Stomach (tissue), 9 donors: ENCODE measurements around the gene MAPT. TPM values are rescaled to one million over a fixed set of nuclear protein-coding genes. Genes with fewer than 3 reads are reported as not detected.

Experiments
- DNase-seq, 2 donors: peaks; one replicate each; pipeline versions ENCODE4 v3.0.0 to v3.0.0-alpha.2; 2013 to 2019
- H3K27ac ChIP-seq, 5 donors: fragments of 200-600 bp in 4 of 5; sonication (generic) in 4 of 5; one replicate each; pipeline ENCODE4 v1.5.1; 2013 to 2019; ENCODE audit warnings: mild to moderate bottlenecking in 1 of 5, moderate library complexity in 1 of 5
- H3K27me3 ChIP-seq, 3 donors: fragments of 200-600 bp; sonication (generic); one replicate each; pipeline ENCODE4 v1.5.1; 2017 to 2019; ENCODE audit warnings: mixed run types in 1 of 3
- H3K36me3 ChIP-seq, 4 donors: fragments of 200-600 bp; sonication (generic); 1 replicate in 3 of 4; 2 replicates in 1 of 4; pipeline ENCODE4 v1.5.1; 2016 to 2019
- H3K4me1 ChIP-seq, 4 donors: fragments of 200-600 bp; sonication (generic); one replicate each; pipeline ENCODE4 v1.5.1; 2016 to 2019
- H3K4me3 ChIP-seq, 4 donors: fragments of 200-600 bp; sonication (generic) in 3 of 4; one replicate each; pipeline ENCODE4 v1.5.1; 2016 to 2019; ENCODE audit warnings: mild to moderate bottlenecking in 1 of 4
- H3K9me3 ChIP-seq, 4 donors: fragments of 200-600 bp; sonication (generic); one replicate each; pipeline ENCODE4 v1.5.1; 2016 to 2019
- CTCF ChIP-seq, 7 experiments: fragments of 450-650 bp in 4 of 7; fragments of 200-600 bp in 3 of 7; sonication (generic) in 3 of 7; IDR thresholded peaks; one replicate each; pipeline ENCODE4 v1.5.1; 2016 to 2019; ENCODE audit warnings: antibody characterized with exemption in 7 of 7, control low read depth in 2 of 7, mild to moderate bottlenecking in 1 of 7
- EP300 ChIP-seq: sonication (generic); formaldehyde crosslinking; IDR thresholded peaks from one replicate; pipeline ENCODE4 v1.6.1; 2017; ENCODE audit warnings: antibody characterized with exemption
- POLR2A ChIP-seq, 4 donors: fragments of 450-650 bp; IDR thresholded peaks; one replicate each; pipeline ENCODE4 v1.6.1; 2016; ENCODE audit warnings: antibody characterized with exemption in 4 of 4, control low read depth in 2 of 4, mild to moderate bottlenecking in 1 of 4, moderate library complexity in 1 of 4
- POLR2AphosphoS5 ChIP-seq, 3 donors: sonication (generic); formaldehyde crosslinking; IDR thresholded peaks; one replicate each; pipeline ENCODE4 v1.6.1; 2016; ENCODE audit warnings: antibody characterized with exemption in 3 of 3
- WGBS, 5 donors: extraction: QIAGEN DNeasy Blood & Tissue Kit in 3 of 5; methylation state at CpG; one replicate each; pipeline versions ENCODE4 v1.1.5 to v1.1.7; 2013 to 2018; 5-methylcytosine and 5-hydroxymethylcytosine counted together
- intact Hi-C: fragments of 100-400 bp; cut with DNase I; formaldehyde crosslinking; loops from one replicate; pipeline ENCODE4 v1.15.1; 2023; ENCODE audit warnings: low total_unique reads
- polyA plus RNA-seq, 3 donors: library from polyadenylated mRNA; stranded (reverse); fragments of 200-250 nt; gene quantifications; one replicate each; pipeline ENCODE4 v1.2.3, GENCODE V29; 2013
- total RNA-seq, 5 donors: library from RNA; depleted of rRNA; stranded (reverse); fragments of >200 nt; gene quantifications; one replicate each; pipeline versions ENCODE4 v1.1.0 to v1.2.3, GENCODE V29; 2014 to 2016
- donor health status: healthy with polysubstance abuse.
- donor health status: Bipolar disorder and iron deficiency.
- donor health status: healthy.

MAPT gene
- total and polyA plus RNA-seq, 8 donors, result 0.44 to 4.1 (median 1.7) TPM; not detected in 1

GRCh38 chr17:45976755-45977505 is 82.6 kb downstream of the MAPT start:
- Histone ChIP-seq H3K4me3 (no peak overlapping the region), H3K4me1 (no peaks in the 10 kb centered on the region), H3K36me3 (no peaks in the 10 kb centered on the region), H3K27me3 (peaks cover 0 to 6% (median 0%) of the 10 kb centered on the region in 3 donors), H3K9me3 (no peaks in the 10 kb centered on the region), H3K27ac (no peak overlapping the region)
- no peak for DNase-seq
- TF ChIP-seq POLR2A (IDR thresholded peaks at IDR 0.05) (no peak), CTCF (IDR thresholded peaks at IDR 0.05) (no peak), POLR2AphosphoS5 (IDR thresholded peaks at IDR 0.05) (no peak), EP300 (no peak)
- intact Hi-C loops, result no loop called here
- WGBS, 5 donors, result 79 to 84% (median 83%) methylated on average over 16 to 18 of the region's 18 CpGs

GRCh38 chr17:45977506-45977824 is 83.1 kb downstream of the MAPT start:
- DNase-seq, result no peak
- no peaks in the 10 kb centered on the region for H3K4me1 ChIP-seq
- no peaks in the 10 kb centered on the region for H3K9me3 ChIP-seq
- TF ChIP-seq POLR2AphosphoS5 (IDR thresholded peaks at IDR 0.05), result no peak
- intact Hi-C loops, result no loop called here
- peaks cover 0 to 9% (median under 1%) of the 10 kb centered on the region in 3 donors for H3K27me3 ChIP-seq
- no peaks in the 10 kb centered on the region for H3K36me3 ChIP-seq
- no peak overlapping the region for H3K27ac ChIP-seq
- H3K4me3 ChIP-seq, result no peak overlapping the region
- 77 to 89% (median 84%) methylated on average over 4 of the region's 4 CpGs for WGBS, 5 donors

GRCh38 chr17:45977976-45978626 is 83.7 kb downstream of the MAPT start:
- WGBS, 5 donors, result 61 to 84% (median 75%) methylated on average over 3 of the region's 3 CpGs
- intact Hi-C loops, result no loop called here

DNA sequence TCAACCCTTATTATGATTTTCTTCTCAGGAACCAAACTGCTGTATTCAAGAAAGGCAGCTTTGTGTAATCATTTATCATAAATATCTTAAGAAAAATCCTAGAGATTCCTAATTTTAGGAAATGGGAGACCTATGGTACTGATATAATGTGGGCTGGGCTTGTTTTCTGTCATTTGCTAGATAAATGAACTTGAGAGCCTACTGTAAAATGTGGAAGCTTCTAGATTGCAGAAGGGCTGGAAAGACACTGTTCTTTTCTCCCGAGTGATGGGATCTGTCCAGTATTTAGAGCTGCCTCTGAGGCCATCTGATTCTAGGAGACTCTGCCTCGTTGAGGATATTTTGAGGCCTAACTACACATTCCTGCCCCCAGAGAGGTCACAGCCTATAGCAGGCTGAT is 84.8 kb downstream of the MAPT start:
- Histone ChIP-seq H3K4me1 (no peaks in the 10 kb centered on the region), H3K9me3 (no peaks in the 10 kb centered on the region), H3K4me3 (no peak overlapping the region), H3K27ac (no peak overlapping the region), H3K36me3 (no peaks in the 10 kb centered on the region), H3K27me3 (peaks cover 0 to 24% (median 5%) of the 10 kb centered on the region in 3 donors)
- intact Hi-C loops, result no loop called here
- no peak for TF ChIP-seq POLR2AphosphoS5 (IDR thresholded peaks at IDR 0.05)
- 46 to 64% (median 61%) methylated on average over 2 of the region's 2 CpGs for WGBS, 5 donors
- DNase-seq, result no peak

More at GRCh38 chr17:45977976-45978626, 83.7 kb downstream of the MAPT start:
- Histone ChIP-seq H3K4me1 (no peaks in the 10 kb centered on the region), H3K27ac (no peak overlapping the region), H3K4me3 (no peak overlapping the region), H3K9me3 (no peaks in the 10 kb centered on the region), H3K36me3 (no peaks in the 10 kb centered on the region), H3K27me3 (peaks cover 0 to 15% (median 5%) of the 10 kb centered on the region in 3 donors)
- TF ChIP-seq EP300 (no peak), POLR2A (IDR thresholded peaks at IDR 0.05) (no peak), POLR2AphosphoS5 (IDR thresholded peaks at IDR 0.05) (no peak), CTCF (IDR thresholded peaks at IDR 0.05) (no peak)
- DNase-seq, result no peak

DNA sequence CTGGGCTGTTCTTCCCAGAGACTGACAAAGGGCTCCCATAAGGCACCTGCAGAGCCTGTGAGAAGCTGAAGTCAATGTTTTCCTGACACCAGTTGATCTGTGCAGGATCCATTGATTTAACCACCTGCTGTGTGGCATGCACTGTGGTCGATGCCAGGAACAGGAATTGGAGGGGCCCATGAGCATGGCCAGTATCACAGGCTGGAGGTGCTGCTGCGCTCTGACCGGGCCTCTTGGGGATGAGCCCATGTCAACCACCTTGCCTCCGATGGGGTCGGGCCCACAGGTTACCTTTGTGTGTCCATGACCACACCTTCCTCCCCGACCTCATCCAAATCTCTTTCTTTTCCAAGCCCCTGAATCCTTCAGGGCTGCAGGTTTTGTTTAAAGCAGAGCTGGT is 86.5 kb downstream of the MAPT start:
- WGBS, 5 donors, result 78 to 89% (median 82%) methylated on average over 6 of the region's 6 CpGs
- Histone ChIP-seq H3K27ac (no peak overlapping the region), H3K4me3 (no peak overlapping the region), H3K36me3 (no peaks in the 10 kb centered on the region), H3K9me3 (no peaks in the 10 kb centered on the region), H3K4me1 (no peaks in the 10 kb centered on the region), H3K27me3 (peaks cover 0 to 25% (median 5%) of the 10 kb centered on the region in 3 donors)
- intact Hi-C loops, result no loop called here
- no peak for DNase-seq
- no peak for TF ChIP-seq POLR2AphosphoS5 (IDR thresholded peaks at IDR 0.05)
- TF ChIP-seq EP300, result no peak
- TF ChIP-seq POLR2A (IDR thresholded peaks at IDR 0.05), result no peak
- no peak for TF ChIP-seq CTCF (IDR thresholded peaks at IDR 0.05)
